ENCODE data around the gene TACR2.
A peak's percentile ranks its signal among the peaks of the same experiment; 100 is the strongest.

TACR2 gene

GRCh38 chr10:69372126-69372980, 44.4 kb downstream of the TACR2 start:
- DNase-seq (ENCODE audit: low spot score) = no peak

DNA sequence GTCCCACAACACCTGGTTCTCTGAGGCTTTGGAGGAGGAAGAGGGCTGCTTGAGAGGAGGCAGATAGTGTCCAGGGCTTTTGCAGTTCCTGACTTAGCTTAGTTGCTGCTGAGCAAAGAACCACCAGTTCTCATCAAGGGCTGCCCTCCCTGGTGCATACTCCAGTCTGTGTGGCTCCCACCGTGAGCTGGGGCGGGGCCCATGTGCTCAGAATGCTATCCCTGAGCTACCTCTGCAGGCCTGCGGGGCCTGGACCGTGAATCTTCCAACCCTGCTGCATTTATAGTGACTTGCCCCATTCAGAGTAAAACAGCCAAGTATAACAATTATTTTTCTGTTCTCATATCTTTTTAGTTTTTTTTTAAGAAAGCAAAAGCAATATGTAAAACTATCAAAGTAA, 49.2 kb downstream of the TACR2 start:
- DNase-seq (ENCODE audit: low spot score) = no peak

- no peak for DNase-seq (ENCODE audit: low spot score)
Observed at GRCh38 chr10:69366738-69367137, 50.0 kb downstream of the TACR2 start.

- no peak for DNase-seq (ENCODE audit: low spot score)
Observed at GRCh38 chr10:69364232-69364940, 52.3 kb downstream of the TACR2 start.

- DNase-seq (ENCODE audit: low spot score) = no peak
Observed at GRCh38 chr10:69363666-69364065, 53.1 kb downstream of the TACR2 start.

DNA sequence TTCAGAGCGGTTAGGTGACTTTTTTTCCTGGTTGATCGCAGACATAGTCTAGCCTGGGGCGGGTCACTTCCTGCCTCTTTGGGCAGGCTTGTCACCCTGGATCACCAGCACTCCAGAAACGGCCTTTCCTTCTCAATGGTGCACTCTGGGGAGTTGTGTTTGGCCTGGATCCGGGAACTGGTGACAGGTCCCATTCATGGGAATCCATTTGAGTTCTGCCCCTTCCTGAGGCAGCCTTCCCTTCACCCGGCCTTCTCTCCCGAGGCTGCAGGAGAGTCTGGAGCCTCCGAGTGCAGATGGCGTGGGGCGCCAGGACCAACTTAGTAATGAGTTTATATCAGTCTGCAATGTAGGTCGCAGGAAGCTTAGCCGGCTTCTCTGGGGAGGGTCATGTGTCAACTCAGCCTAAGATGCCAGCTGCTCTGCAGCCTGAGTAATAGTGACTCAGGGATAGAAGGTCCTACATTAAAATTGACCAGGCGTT, 54.2 kb downstream of the TACR2 start:
- peak; percentile 43 for DNase-seq (ENCODE audit: low spot score)

DNA sequence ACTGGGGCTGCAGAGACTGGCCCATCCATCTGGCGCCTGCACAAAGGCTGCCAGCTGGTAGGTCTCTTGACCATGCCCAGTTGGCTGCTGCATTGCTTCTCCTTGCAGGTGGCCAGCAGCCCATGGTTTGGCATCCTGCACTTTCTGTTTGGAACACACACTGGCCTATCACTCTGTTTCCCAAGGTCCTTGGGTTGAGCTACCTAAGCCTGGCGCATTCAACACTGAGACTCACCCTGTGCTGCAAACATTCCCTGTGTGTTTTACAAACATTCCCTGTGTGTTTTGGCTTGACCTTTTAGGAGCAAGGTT, 55.5 kb downstream of the TACR2 start:
- DNase-seq (ENCODE audit: low spot score) = no peak

GRCh38 chr10:69360485-69361302, 56.0 kb downstream of the TACR2 start:
- DNase-seq (ENCODE audit: low spot score) = no peak

DNA sequence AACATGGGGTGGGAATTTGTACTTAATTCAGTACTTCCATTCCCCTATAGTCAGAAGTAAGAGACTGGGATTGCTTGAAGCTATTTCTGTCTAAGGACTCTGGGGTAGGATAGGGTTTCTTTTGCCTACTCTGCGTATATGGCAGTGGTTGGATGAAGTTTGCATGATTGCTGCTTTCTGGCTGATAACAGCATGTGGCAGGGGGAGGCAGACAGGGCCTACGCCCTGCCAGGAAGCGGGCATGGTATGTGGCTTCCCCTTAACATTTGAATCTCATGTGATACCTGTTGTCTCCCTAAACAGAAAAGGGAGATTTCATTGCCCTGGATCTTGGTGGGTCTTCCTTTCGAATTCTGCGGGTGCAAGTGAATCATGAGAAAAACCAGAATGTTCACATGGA, 57.1 kb downstream of the TACR2 start:
- no peak for DNase-seq (ENCODE audit: low spot score)

- no peak for DNase-seq (ENCODE audit: low spot score)
Observed at GRCh38 chr10:69359148-69359547, 57.6 kb downstream of the TACR2 start.

DNA sequence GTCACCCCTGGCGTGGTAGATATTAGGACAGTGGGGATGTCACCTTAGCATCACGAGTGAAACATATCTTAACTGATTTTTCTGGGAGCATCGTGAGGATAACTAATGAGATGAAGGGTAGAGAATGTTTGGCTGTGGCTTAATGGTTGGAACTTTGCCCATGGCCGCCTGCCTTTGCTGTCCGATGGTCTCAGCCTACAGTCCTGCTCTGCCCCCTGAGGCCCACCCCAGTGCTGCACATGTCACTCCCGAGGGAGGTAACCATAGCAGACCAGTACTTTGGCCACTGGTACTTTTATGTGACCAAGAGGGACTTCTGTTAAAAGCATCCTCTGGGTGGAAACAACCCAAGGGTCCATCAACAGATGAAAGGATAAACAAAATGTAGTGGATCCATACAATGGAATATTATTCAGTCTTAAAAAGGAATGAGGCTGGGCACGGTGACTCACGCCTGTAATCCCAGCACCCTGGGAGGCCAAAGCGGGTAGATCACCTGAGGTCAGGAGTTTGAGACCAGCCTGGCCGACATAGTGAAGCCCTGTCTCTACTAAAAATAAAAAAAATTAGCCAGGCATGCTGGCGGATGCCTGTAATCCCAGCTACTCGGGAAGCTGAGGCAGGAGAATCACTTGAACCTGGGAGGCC, 58.4 kb downstream of the TACR2 start:
- no peak for DNase-seq (ENCODE audit: low spot score)

DNA sequence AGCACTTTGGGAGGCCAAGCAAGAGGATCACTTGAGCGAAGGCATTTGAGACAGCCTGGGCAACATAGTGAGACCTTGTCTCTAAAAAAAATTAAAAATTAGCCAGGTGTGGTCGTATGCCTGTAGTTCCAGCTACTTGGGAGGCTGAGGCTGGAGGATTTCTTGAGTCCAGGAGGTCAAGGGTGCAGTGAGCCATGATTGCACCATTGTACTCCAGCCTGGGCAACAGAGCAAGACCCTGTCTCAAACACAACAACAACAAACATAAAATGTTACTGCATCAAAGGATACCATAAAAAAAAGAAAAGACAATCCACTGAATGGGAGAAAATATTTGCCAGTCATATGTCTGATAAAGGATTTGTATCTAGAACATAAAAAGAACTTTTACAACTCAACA, 60.5 kb downstream of the TACR2 start:
- DNase-seq (ENCODE audit: low spot score) = no peak

DNA sequence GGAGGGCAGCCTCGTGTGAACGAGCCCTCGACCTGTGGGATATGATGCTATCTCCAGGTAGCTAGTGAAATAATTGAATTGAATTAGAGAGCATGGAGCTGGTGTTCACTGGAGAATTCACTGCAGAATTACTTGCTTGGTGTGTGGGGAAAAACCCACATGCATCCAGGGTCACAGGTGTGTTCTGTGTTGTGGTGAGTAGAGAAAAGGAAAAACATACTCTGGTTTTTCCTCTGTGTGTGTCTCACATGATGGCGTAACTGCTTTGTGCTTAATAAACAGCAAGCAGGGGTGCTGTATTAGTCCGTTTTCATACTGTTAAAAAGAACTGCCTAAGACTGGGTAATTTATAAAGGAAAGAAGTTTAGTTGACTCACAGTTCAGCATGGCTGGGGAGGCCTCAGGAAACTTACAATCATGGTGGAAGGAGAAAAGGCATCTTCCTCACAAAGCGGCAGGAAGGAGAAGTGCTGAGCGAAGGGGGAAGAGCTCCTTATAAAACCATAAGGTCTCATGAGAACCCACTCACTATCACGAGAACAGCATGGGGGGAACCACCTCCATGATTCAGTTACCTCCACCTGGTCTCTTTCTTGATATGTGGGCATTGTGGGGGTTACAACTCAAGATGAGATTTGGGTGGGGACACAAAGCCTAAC, 62.6 kb downstream of the TACR2 start:
- no peak for DNase-seq (ENCODE audit: low spot score)

Measured in D341Med (cell line).